HuH-7.5 (cell line): ENCODE results near the gene EFHC1.
A peak's percentile ranks its signal among the peaks of the same experiment; 100 is the strongest.

Experiments
- DNase-seq: peaks from one replicate; pipeline ENCODE4 v3.0.0; 2011; ENCODE audit warnings: low spot score

The EFHC1 gene

DNA sequence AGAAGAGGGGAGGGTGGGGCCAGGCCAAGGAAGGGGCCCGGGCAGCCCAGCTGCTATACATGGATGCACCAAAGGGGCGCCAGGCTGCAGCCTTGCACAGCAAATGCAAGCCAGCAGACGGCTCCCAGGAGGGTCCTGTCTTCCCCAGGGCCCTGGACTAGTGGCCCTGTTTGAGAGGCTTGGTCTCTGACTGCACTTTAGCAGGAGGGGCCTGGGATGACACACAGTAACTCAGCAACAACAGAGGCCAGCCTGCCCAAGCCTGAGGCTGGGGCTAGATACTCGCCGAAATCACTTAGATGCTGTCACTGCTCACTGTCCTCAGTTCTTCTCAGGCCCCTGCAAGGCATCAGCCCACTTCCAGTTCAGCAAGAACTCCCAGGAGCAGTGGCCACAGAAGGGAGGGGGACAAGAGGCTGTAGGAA, 83.2 kb downstream of the EFHC1 start:
- DNase-seq, result no peak

DNA sequence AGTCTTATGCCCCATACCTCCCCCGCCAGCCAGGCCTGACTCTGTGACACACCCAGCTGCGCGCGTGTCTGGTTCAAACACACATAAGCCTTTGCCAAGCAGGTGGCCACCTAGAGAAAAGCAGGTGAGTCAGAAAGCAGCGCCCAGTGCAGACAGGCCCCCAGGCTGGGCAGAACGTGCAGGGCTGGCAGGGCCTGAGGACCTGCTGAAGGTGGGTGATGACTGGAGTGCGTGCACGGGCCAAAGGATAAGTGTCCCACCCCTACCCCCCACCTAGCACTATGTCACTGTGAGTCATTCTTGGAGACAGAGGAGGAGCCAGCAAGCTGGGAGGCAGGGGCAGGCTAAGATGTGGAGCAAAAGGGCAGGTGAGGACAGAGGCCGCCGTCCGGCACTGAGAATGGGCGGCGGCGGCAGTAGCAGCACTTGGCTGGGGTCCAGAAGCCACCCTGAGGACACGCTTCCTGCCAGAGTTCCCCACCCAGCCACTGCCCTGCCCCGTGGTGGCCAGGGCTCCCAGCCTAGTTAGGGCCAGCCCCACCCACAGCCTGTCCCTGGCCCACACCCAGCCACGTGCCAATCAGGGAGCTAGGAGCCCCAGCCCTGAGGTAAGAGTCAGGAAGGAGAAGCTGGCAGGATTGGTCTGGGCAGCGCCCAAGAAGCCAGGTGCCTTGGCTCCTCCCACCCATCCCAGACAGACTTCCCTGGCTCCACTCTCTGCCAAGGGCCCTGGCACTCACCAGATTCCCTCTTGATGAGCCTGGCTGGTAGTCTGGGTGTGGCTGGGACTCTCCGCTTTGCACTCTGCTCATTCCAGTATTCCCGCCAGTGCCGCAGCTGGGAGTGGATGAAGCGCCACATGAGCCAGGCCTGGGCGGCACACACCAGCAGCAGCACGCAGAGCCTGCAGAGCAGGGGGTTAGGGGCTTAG, 84.0 kb downstream of the EFHC1 start:
- peak; percentile 50 for DNase-seq

DNA sequence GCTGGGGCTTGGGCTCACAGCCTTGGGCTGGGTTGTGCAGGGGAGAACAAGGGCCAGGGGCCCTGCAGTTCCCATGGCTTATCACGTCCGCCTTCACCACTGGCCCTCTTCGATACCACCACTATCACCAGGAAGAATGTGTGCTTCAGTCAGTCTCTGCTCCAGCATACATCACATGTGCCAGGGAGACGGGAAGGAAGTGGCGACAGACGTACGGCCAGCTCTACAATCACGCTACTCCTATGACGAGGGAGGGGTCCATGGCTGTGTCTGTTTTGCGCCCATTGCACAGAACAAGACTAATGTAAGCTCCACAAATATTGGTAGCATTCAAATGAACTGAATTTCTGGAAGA, 84.6 kb downstream of the EFHC1 start:
- DNase-seq, result no peak

DNA sequence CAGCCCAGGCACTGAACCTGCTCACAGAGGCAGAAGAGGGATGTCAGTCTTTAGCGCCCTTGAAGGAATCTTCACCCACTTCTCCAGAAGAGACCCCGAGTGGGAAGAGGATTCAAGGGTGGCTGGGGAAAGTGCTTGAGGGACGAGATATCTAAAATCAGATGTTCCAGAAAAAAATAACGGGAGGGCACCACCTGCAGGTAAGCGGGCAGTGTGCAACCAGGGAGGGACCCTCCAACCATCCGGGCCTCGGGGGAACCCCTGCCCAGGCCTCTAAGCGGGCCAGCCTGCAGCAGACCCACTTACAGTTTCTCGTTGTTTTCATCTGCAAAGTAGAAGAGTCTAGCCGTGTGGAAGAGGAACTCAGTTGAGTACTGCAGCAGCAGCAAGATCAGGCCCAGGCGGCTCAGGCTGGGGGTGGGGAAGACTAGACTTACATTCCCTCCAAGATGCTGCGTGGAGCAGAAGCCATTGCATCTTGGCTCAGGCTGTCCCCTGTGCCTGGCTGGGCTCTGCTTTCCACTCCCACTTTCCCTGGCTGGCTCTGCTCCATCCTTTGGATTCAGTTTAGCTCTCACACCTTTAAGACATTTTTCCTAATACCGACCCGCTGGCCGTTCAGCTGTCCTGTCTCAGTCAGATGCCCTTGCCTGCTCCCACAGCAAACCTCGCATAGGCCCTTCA, 85.7 kb downstream of the EFHC1 start:
- no peak for DNase-seq

DNA sequence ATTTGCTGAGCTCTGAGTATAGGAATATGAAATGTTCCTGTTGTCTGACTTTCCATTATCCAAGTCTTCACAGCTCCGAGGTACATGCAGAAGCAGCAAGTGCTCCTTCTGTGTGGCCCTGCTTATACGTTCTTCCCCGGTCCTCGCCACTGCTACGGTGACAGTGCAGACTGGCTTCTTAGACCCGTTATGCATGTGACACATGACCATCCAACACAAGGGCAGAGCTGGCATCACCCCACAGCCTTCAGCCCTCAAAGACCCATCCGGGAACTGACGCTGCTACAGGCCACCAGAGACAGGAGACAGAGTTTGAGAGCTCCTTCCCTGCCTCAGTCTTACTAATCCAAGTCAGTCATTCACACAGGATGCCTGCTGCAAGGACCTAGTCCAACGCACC, 86.3 kb downstream of the EFHC1 start:
- no peak for DNase-seq

DNA sequence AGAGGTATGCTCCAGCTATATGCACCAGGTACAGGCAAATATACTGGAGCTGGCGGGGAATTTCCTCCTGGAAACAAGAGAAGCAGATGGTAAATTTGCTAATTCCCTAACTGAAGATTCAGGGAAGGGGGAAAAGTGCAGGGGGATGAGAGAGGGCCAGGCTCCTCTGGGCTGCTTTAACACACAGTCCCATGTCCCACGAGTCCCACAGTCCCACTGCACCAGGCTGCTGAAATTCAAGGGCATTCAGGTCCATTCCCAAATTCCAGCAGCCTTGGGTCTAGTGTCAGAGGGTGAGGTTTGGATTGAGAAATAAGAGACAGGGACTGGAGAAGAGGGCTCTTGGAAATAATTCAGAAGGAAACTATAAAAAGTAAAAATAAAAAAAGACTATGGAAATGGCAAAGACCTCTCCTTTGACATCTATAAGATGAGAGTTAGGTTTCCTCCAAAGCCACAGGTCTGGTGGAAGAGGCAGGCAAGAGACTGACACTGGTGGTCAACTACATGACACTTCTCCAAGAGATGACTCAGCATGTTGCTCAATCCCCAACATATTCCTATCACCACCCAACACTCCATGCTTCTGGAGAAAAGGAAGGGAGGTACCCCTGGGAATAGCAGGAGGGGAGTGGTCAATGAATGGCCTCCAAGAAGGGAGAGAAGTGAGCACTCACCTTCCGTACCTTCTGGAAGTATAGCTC, 87.6 kb downstream of the EFHC1 start:
- no peak for DNase-seq

DNA sequence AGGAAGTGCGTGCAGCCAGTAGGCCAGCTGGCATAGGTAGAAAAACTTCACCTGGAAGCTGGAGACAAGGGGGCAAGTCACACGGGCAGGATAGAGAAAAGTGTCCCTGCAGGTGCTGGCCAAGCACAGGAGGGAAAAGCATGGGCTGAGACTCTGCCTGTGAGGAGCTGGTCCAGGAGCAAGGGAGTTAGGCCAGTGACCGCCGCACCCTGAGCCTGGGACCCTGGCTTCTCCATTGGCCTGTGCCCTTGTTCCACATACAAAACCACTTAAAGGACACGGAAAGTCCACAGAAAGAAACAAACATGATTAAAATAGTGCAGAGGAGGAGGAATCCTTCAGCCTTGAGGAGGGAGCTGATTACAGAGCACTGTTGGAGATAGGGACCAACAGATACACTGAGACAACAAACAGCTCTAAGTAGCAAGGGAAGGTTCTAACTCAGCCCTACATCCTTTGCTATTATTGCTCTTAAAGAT, 88.2 kb downstream of the EFHC1 start:
- no peak for DNase-seq

DNA sequence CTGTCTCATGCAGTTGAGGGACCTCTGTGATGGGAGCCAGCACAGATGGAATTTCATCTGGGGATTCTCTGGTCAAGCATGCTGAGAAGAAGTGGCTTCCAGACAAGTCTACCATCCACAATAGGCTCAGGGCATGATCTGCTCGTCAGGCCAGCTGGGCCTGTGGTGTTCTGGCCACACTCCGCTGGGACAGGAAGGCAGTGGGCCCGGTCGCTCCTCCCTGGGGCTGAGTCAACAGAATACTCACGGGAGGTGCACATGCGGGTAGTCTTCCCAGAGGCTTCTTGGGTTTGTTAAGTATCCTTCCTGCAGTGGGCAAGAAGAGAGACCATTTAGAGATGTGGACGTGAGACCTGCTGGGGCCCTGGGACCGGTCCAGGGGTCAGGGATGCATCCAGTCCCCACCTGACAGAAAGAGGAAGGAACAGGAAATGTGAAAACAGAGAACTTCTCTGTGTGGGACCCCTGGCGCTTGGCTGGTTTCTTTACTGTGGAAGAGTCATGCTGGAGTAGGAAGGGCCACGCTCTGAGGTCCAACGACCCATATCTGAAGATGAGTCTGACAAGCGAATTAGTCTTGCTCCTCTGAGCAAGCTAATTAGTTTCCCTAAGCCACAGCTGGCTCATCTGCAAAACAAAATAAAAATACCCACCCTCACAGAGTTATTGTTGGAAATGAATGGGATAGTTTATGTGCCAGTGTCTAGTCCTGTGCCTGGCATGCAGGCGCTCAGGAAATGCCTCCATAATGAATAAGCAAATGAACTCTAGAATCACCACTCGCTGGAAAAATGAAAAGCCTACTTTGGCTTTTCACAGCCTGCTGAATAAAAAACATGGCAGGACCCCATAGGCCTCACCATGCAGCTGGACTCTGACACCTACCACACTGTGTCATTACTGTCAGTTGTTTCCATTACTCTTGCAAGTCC, 89.4 kb downstream of the EFHC1 start:
- DNase-seq, result no peak

DNA sequence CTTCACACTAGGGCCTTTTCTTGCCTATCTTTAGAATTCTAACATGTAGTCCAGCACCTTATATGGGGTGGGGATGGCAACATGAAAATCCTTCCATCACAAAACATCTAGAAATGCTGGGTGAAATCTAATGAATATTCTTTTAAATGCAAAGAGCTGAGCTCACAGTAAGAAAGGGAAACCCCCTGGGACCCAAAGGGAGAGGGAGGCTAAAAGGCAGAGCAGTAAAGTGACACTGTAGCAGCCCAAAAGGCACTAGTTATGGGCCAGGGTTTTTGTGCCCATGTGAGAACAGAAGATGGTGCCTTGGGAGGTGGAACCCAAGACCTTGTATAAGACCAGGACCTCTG, 90.0 kb downstream of the EFHC1 start:
- no peak for DNase-seq

DNA sequence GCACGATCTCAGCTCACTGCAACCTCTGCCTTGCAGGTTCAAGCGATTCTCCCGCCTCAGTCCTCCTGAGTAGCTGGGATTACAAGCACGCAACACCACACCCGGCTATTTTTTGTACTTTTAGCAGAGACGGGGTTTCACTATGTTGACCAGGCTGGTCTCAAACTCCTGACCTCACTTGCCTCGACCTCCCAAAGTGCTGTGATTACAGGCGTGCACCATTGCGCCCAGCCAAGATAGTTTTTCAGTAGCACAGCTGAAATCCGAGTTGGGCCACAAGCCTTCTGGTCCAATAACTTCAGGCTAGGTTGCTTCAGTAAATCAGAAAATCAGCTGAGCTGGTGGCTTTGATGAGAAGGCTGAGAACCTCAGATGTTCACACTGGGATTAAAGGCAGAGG, 91.0 kb downstream of the EFHC1 start:
- no peak for DNase-seq

DNA sequence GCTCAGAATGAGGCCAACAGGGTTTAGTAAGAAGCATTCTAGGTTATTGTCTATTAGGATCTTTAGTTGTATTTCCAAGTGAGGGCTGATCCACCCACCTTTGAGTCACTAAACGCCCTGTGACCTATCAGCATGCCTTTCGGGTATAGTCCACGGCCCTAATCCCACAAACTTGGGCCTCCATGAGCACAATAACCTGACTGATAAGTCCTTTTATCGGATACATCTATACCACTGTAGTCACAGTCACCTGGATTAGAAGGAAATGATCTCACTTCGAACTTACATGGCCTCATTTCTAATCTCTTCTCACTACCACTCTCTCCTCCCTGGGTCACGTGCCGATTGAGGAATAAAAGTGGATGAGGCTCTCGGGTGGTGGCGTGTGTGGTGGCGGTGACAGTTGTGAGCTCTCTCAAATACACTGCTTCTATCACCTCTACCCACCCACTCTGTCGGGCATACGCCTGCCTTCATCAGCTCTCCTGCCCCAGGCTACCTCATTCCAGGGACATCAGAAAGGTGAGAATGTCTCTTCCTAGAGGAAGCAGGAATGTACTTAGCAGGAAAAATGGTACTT, 91.5 kb downstream of the EFHC1 start:
- DNase-seq, result no peak

DNA sequence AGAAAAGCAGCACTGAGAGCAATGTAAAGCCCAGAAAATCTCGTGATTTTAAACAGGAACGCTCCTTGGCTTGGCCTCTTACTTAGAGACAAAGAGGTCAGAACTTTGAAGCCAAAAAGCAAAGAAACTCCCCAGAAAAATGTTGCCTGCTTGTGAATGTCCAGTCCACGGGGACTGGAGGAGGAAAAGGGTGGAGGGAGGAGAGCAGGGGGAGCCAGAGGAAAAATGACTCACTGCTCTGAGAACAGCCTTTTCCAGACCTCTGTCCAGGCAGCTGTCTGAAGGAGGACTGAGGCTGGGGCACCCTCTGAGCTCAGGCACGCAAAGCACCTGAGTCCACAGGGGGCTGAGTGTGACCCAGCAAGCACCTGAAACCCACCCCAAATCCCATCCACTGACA, 92.1 kb downstream of the EFHC1 start:
- DNase-seq, result no peak

DNA sequence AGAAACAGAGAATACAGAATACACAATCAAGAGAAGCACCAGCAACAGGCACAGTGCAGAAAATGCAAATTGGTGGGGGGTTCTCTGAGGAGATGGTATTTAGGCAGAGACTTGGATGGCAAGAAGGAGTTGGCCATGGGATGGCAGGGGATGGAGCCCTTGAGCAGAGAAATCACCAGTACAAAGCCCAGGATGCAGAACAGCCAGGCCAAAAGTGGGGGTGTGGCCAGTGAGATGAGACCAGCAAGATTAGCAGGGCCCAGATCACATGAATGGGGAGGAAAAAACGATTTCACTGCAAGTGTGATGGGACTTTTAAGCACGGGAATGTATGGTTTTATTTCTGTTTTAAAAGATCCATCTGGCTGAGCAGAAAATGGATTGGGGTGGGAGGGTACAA, 93.3 kb downstream of the EFHC1 start:
- DNase-seq, result no peak

DNA sequence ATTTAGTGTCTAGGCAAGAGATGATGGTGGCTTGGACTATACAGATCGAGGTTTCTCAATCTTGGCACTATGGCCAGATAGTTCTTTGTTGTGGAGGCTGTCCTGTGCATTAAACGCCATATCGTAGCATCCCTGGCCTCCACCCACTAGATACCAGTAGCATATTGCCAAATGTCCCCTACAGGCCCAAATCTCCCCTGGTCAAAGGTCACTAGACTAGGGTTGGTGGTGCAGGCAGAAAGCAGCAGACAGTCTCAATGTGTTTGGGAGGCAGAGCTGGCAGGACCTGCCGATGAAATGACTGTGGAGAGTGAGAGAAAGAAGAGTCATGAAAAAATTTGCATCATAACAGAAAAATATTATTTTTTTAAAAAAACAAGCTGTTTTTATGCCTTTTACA, 93.8 kb downstream of the EFHC1 start:
- DNase-seq, result no peak

DNA sequence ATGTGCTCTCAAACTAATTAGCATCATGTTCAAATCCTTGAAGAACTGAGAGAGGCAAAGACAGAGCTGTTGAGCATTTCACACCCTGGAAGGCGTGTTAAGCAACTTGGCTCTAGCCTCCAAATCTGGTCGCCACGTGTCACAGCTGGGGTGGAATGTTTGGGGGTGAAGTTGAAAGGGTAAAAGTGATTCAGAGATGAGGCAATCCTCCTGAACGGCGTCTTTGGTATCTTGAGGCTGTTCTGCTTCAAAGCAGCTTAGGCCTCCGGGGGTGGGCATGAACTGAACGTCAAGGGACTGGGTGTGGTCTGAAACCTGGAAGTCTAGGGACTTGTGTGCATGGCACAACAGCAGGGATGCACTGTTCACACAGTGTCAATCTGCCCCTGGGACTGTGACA, 94.4 kb downstream of the EFHC1 start:
- DNase-seq, result no peak

DNA sequence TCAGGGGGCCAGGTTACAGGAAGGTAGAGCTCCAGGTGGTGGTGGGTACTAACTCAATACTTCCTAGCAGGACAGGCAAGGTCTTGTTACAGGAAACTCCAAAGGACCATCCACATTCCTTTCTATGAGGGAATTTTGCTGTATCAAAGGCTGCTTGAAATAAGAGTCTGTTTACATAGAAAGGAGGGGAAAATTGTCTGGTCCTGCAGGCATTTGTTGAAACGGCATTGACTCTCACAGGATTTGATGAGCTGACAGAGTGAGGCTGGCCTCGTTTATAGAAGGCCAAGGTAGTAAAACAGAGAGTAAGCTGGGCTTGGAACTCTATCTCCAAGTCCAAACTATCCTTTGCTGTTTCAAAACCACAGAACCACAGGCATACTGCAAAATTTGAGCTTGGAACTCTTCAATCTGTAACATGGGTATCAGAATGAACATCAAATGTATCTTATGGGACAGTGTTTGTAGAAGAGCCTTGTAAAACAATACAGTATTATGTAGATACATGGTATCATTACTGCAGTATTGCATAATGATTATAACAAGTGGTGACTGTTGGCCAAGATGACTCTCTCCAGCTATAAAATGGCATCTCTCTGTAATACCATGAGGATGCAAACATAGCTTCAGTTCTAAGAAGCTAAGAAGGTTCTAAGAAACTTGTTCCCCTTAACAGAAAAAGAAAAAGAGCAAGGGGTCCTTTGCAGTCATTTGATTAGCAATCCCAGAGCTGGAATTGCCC, 95.2 kb downstream of the EFHC1 start:
- no peak for DNase-seq

DNA sequence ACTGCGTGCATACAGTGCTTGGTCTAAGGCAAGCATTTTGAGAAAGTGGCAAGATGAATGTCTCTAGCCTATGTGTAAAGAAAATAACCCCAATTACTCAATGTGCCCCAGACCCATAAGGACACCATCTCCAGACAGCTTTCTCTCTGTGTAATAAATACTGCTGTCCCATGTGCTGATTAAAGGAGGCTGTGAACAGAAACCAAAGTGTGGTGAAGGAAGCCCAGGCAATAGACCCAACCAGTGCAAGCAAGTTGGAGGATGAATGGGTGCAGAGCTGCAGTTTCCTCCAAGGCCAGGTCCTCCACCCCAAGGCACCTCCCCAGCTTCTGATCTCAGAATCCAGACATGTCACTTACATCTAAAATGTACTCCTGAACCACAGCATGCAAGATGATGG, 96.1 kb downstream of the EFHC1 start:
- no peak for DNase-seq

DNA sequence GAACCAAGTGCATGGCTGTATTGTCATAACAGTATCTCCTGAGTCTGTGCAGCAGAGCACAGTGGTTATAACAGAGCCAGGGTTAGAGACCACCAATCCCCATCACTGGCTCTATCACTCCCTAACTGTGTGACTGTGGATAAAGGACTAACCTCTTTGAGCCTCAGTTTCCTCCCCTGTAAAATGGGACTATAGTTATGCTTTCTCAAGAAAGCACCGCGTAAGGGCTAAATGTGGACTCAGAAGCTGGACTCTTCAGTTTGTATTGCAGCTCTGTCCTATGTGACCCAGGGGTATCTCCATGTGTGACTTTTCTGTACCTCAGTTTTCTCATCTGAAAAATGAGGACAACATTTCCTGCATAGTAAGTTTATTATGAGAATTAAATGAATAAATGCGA, 96.8 kb downstream of the EFHC1 start:
- no peak for DNase-seq

DNA sequence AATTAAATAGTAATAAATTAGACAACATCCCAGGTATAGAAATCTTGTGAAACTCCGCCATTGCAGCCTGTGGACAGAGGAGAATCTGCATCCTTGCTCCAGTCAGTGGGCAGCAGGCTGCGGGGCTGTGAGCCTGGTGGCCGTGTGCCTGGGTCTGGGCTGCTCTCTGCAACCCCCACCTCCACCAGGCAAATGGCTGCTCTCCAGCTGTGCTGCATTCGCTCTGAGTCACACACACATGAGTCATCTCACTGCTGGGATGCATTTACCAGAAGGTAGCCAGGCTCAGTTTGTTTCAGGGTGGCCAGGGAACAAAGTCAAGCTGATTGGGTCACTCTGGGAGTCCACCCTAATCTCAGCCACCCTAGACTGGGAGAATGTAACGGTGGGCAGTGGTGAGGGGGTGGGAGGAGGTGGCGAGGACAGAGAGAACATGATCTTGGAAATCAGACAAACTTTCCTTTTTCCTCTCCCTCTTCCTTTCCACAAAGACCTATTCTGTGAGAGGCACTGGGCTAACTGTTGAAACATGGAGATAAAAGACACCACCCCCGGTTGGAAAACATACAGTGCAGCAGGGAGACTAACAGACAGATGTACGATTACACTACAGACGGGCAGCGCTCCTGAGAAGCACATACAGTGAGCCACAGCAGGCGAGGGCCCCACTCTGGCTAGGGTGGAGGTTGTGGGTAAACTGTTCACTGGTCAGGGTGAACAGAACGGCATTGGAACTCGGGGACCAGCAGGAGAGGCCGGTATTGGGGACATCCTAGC, 97.5 kb downstream of the EFHC1 start:
- DNase-seq, result peak; percentile 63
